ENCODE data around the gene LRRK1. TPM values are rescaled to one million over a fixed set of nuclear protein-coding genes. Genes with fewer than 3 reads are reported as not detected.

Gene LRRK1
- total RNA-seq, 1 experiment from 2014 or later = 7.0 TPM

GRCh38 chr15:101003081-101003480, 83.9 kb downstream of the LRRK1 start:
- Histone ChIP-seq H4K20me1 (ENCODE audit: low read length) (no peaks in the 10 kb centered on the region), H3K27me3 (ENCODE audit: low read length) (no peaks in the 10 kb centered on the region), H2AFZ (ENCODE audit: low read length) (no peak overlapping the region), H3K27ac (ENCODE audit: low read length) (no peak overlapping the region), H3F3A (ENCODE audit: low read length, unreplicated experiment) (no peaks in the 10 kb centered on the region), H3K79me2 (ENCODE audit: low read length) (no peaks in the 10 kb centered on the region), H3K4me2 (ENCODE audit: low read length) (no peak overlapping the region), H3K4me3 (ENCODE audit: low read length) (no peak overlapping the region), H3K4me1 (ENCODE audit: insufficient read depth, low read length) (peaks cover 26% of the 10 kb centered on the region), H3K36me3 (ENCODE audit: low read depth, low read length) (peaks cover 12% of the 10 kb centered on the region), H3K9ac (ENCODE audit: low read length) (no peak overlapping the region), H3K9me3 (ENCODE audit: low read length) (peaks cover 11% of the 10 kb centered on the region), H3K9me2 (replicated peaks; ENCODE audit: low read length) (no peaks in the 10 kb centered on the region)
- no TSS peak for BruUV-seq (replicated peaks)
- ChIA-PET POLR2A (ENCODE audit: unreplicated experiment) (no interaction called here), CTCF (no interaction called here)
- no peak for TF ChIP-seq CTCF (conservative IDR thresholded peaks at IDR 0.05; ENCODE audit: low read depth, low read length)
- no peak for TF ChIP-seq EZH2phosphoT487 (IDR thresholded peaks at IDR 0.05; ENCODE audit: borderline replicate concordance, low read length)
- no peak for TF ChIP-seq EZH2 (IDR thresholded peaks at IDR 0.05; ENCODE audit: low read length, unreplicated experiment)
- DNase-seq (no peak), ATAC-seq (no peak)
- intact Hi-C loops (cut with micrococcal nuclease) = no loop called here

- H3K9me3 ChIP-seq (ENCODE audit: low read length) = peaks cover 11% of the 10 kb centered on the region
- no peak overlapping the region for H2AFZ ChIP-seq (ENCODE audit: low read length)
- H3K36me3 ChIP-seq (ENCODE audit: low read depth, low read length) = peaks cover 12% of the 10 kb centered on the region
- peaks cover 28% of the 10 kb centered on the region for H3K4me1 ChIP-seq (ENCODE audit: insufficient read depth, low read length)
- BruUV-seq (replicated peaks) = no TSS peak
- ATAC-seq (no peak), DNase-seq (no peak)
- no peaks in the 10 kb centered on the region for H3F3A ChIP-seq (ENCODE audit: low read length, unreplicated experiment)
- no peaks in the 10 kb centered on the region for H3K79me2 ChIP-seq (ENCODE audit: low read length)
- intact Hi-C loops (cut with micrococcal nuclease) = no loop called here
- no peak overlapping the region for H3K27ac ChIP-seq (ENCODE audit: low read length)
- H3K9me2 ChIP-seq (replicated peaks; ENCODE audit: low read length) = no peaks in the 10 kb centered on the region
- no peak overlapping the region for H3K4me3 ChIP-seq (ENCODE audit: low read length)
- no peak overlapping the region for H3K9ac ChIP-seq (ENCODE audit: low read length)
- TF ChIP-seq CTCF (conservative IDR thresholded peaks at IDR 0.05; ENCODE audit: low read depth, low read length) (no peak), EZH2 (IDR thresholded peaks at IDR 0.05; ENCODE audit: low read length, unreplicated experiment) (no peak), EZH2phosphoT487 (IDR thresholded peaks at IDR 0.05; ENCODE audit: borderline replicate concordance, low read length) (no peak)
- H3K27me3 ChIP-seq (ENCODE audit: low read length) = no peaks in the 10 kb centered on the region
- H4K20me1 ChIP-seq (ENCODE audit: low read length) = no peaks in the 10 kb centered on the region
- ChIA-PET POLR2A (ENCODE audit: unreplicated experiment) (interaction anchor here (0.7 kb wide), 1 partner anchor 85 kb away, joined by 3 read pairs; no protein-coding TSS in a partner anchor), CTCF (no interaction called here)
- H3K4me2 ChIP-seq (ENCODE audit: low read length) = no peak overlapping the region
Observed at GRCh38 chr15:101003706-101004105, 84.5 kb downstream of the LRRK1 start.

- peaks cover 23% of the 10 kb centered on the region for H3K4me1 ChIP-seq (ENCODE audit: insufficient read depth, low read length)
- H2AFZ ChIP-seq (ENCODE audit: low read length) = no peak overlapping the region
- no peaks in the 10 kb centered on the region for H3F3A ChIP-seq (ENCODE audit: low read length, unreplicated experiment)
- intact Hi-C loops (cut with micrococcal nuclease) = no loop called here
- H3K27me3 ChIP-seq (ENCODE audit: low read length) = no peaks in the 10 kb centered on the region
- ChIA-PET CTCF (no interaction called here), POLR2A (ENCODE audit: unreplicated experiment) (interaction anchor here (0.7 kb wide), 1 partner anchor 86 kb away, joined by 3 read pairs; no protein-coding TSS in a partner anchor)
- H3K9ac ChIP-seq (ENCODE audit: low read length) = no peak overlapping the region
- no peaks in the 10 kb centered on the region for H3K79me2 ChIP-seq (ENCODE audit: low read length)
- H3K4me2 ChIP-seq (ENCODE audit: low read length) = no peak overlapping the region
- no peaks in the 10 kb centered on the region for H4K20me1 ChIP-seq (ENCODE audit: low read length)
- no peak overlapping the region for H3K27ac ChIP-seq (ENCODE audit: low read length)
- peaks cover 11% of the 10 kb centered on the region for H3K9me3 ChIP-seq (ENCODE audit: low read length)
- TF ChIP-seq EZH2phosphoT487 (IDR thresholded peaks at IDR 0.05; ENCODE audit: borderline replicate concordance, low read length) (no peak), CTCF (conservative IDR thresholded peaks at IDR 0.05; ENCODE audit: low read depth, low read length) (no peak), EZH2 (IDR thresholded peaks at IDR 0.05; ENCODE audit: low read length, unreplicated experiment) (no peak)
- no peak for ATAC-seq
- BruUV-seq (replicated peaks) = no TSS peak
- peaks cover 12% of the 10 kb centered on the region for H3K36me3 ChIP-seq (ENCODE audit: low read depth, low read length)
- H3K9me2 ChIP-seq (replicated peaks; ENCODE audit: low read length) = no peaks in the 10 kb centered on the region
- no peak for DNase-seq
- no peak overlapping the region for H3K4me3 ChIP-seq (ENCODE audit: low read length)
Observed at GRCh38 chr15:101004500-101004899, 85.3 kb downstream of the LRRK1 start.
